Mucosa of rectum (tissue), 2 donors: ENCODE results near the gene GRAMD4.

Source experiments
- H3K27ac ChIP-seq, 2 donors: one replicate each; pipeline ENCODE4 v1.7.0; 2013; ENCODE audit warnings: inconsistent platforms in 2 of 2, low read depth in 2 of 2, low read length in 2 of 2
- H3K27me3 ChIP-seq, 2 donors: one replicate each; pipeline ENCODE4 v1.7.0; 2013; ENCODE audit warnings: low read length in 2 of 2; ENCODE audit not compliant: control insufficient read depth in 2 of 2, insufficient read depth in 2 of 2
- H3K36me3 ChIP-seq, 2 donors: one replicate each; pipeline ENCODE4 v1.7.0; 2013; ENCODE audit warnings: low read length in 2 of 2; ENCODE audit not compliant: control insufficient read depth in 2 of 2, insufficient read depth in 2 of 2
- H3K4me1 ChIP-seq, 2 donors: one replicate each; pipeline ENCODE4 v1.7.0; 2013; ENCODE audit warnings: low read length in 2 of 2, mild to moderate bottlenecking in 1 of 2; ENCODE audit not compliant: control insufficient read depth in 2 of 2, insufficient read depth in 2 of 2
- H3K4me3 ChIP-seq, 2 donors: one replicate each; pipeline ENCODE4 v1.7.0; 2013; ENCODE audit warnings: low read length in 2 of 2
- H3K9ac ChIP-seq, 2 donors: one replicate each; pipeline ENCODE4 v1.7.0; 2013; ENCODE audit warnings: low read length in 2 of 2, low read depth in 1 of 2, mild to moderate bottlenecking in 1 of 2
- H3K9me3 ChIP-seq, 2 donors: one replicate each; pipeline ENCODE4 v1.7.0; 2013; ENCODE audit warnings: low read length in 2 of 2; ENCODE audit not compliant: control insufficient read depth in 2 of 2
- donor health status: healthy.
- donor health status: Normal muscosa, but diverticular disease.

The GRAMD4 gene

DNA sequence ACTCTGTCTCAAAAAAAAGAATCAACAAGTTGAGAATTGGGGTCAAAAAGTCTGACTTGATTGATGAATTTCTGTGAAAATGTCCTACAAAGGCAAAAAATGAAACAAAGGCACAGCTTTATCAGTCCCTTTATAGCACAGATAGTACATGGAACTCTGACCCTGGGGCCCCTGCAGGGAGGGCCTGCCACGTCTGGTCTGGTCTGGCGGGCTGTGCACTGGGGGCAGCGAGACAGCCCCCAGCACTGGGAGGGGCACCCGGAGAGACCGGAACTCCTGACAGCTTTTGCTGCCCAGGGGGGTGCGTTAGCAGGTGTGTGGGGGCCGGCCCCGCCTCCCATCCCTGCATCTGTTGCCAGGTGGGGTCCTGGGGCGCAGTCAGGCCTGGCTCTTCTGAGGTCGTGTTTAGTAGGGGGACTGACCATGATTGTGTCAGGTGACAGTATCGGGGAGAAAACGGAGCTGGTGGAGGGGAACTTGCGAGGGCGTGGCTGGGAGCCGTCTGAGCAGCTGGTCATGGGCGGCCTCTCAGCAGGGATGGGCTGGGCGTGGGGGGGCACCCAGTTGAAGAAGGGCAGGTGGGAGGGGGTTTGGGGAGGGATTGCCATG lies 51.7 kb downstream of the GRAMD4 start:
- peak overlapping the region in 1 of 2 donors; percentile 46 for H3K27ac ChIP-seq
- H3K36me3 ChIP-seq: peaks cover 54 to 57% of the 10 kb centered on the region in 2 donors
- no peak overlapping the region for H3K9ac ChIP-seq
- H3K27me3 ChIP-seq: no peaks in the 10 kb centered on the region
- peaks cover 8 to 11% of the 10 kb centered on the region in 2 donors for H3K4me1 ChIP-seq
- no peak overlapping the region for H3K4me3 ChIP-seq
- no peaks in the 10 kb centered on the region for H3K9me3 ChIP-seq

GRCh38 chr22:46672731-46673130 lies 52.5 kb downstream of the GRAMD4 start:
- H3K4me3 ChIP-seq: no peak overlapping the region
- H3K27ac ChIP-seq: peak overlapping the region in 1 of 2 donors; percentile 46
- H3K36me3 ChIP-seq: peaks cover 53 to 57% of the 10 kb centered on the region in 2 donors
- H3K9ac ChIP-seq: no peak overlapping the region
- no peaks in the 10 kb centered on the region for H3K9me3 ChIP-seq
- peaks cover 8 to 11% of the 10 kb centered on the region in 2 donors for H3K4me1 ChIP-seq
- H3K27me3 ChIP-seq: no peaks in the 10 kb centered on the region

DNA sequence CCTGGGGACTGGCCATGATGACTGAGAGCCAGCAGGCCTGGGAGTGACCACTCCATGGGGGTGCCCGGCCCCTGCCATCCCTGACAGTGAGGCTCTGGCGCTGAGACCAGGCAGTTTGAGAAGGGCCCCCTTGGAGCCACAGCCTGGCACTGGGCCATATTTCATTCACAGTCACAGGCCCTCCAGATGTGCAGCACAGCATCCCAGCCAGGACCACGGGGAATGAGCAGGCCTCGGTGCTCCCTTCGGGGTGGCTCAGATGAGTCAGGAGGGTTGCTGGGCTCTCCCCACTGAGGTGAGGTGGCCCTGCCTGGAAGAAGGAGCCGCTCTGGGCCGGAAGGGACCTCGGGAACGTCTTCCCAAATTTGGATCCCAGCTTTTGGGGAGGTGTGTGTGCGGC lies 53.0 kb downstream of the GRAMD4 start:
- Histone ChIP-seq H3K9me3 (no peaks in the 10 kb centered on the region), H3K27me3 (no peaks in the 10 kb centered on the region), H3K4me3 (no peak overlapping the region), H3K36me3 (peaks cover 51 to 58% of the 10 kb centered on the region in 2 donors), H3K27ac (no peak overlapping the region), H3K4me1 (peaks cover 8 to 11% of the 10 kb centered on the region in 2 donors), H3K9ac (no peak overlapping the region)

DNA sequence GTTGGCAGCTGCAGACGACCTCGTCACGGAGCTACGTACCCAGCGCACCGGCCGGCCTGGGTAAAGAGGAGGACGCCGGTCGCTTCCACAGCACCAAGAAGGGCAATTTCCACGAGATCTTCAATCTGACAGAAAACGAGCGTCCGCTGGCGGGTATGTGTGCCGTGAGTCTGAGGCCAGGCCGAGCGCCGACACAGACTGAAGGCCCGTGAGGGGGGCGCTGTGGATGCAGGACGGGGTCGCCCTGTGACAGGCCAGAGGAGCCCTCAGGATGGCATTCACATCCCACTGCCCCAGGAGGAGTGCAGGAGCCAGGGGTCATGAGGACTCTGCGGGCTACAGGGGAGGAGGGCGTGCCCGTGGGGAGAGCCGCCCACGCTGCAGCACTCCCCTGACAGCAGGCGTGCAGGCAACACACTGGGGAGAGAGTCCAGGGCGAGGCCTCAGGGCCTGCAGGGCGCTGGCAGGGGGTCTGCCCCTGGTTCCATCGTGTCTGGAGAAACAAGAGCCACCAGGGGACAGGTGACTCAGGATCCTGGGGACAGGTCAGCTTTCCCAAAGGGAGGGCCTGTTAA lies 53.6 kb downstream of the GRAMD4 start:
- H3K27ac ChIP-seq: no peak overlapping the region
- no peak overlapping the region for H3K9ac ChIP-seq
- no peaks in the 10 kb centered on the region for H3K27me3 ChIP-seq
- H3K9me3 ChIP-seq: no peaks in the 10 kb centered on the region
- H3K36me3 ChIP-seq: peaks cover 48 to 54% of the 10 kb centered on the region in 2 donors
- H3K4me1 ChIP-seq: peaks cover 8 to 11% of the 10 kb centered on the region in 2 donors
- no peak overlapping the region for H3K4me3 ChIP-seq

DNA sequence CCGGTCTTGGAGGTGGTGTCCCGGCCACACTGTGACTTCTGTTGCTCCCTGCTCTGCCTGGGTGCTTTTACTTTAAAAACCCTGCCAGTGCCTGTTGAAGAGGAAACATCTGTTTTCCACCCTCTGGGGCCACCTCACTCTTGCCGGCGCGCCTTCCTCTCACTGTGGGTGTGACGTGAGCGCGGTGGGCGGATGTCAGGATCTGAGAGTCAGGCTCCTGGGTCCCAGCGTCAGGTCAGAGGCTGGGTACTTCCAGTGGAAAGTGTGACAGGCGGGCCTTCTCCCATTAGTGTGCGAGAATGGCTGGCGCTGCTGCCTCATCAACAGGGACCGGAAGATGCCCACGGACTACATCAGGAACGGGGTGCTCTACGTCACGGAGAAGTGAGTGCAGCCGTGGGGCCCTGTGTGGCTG lies 54.2 kb downstream of the GRAMD4 start:
- Histone ChIP-seq H3K4me3 (no peak overlapping the region), H3K27me3 (no peaks in the 10 kb centered on the region), H3K9me3 (no peaks in the 10 kb centered on the region), H3K27ac (no peak overlapping the region), H3K9ac (no peak overlapping the region), H3K36me3 (peaks cover 43 to 49% of the 10 kb centered on the region in 2 donors), H3K4me1 (peaks cover 8 to 11% of the 10 kb centered on the region in 2 donors)

DNA sequence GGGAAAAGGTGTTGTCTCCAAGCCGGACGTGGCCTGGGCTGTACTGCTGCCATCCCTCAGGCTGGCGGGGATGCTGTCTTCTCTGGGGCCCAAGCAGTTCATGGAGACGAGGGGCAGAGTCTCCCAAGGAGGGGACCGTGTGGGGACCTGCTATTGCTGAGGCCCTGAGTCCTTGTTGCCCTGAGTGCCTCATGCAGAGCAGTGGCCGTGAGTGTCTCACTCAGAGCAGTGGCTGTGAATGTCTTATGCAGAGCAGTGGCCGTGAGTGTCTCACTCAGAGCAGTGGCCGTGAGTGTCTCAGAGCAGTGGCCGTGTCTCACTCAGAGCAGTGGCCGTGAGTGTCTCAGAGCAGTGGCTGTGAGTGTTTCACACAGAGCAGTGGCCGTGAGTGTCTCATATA lies 54.7 kb downstream of the GRAMD4 start:
- no peak overlapping the region for H3K4me3 ChIP-seq
- H3K36me3 ChIP-seq: peaks cover 40 to 47% of the 10 kb centered on the region in 2 donors
- no peak overlapping the region for H3K9ac ChIP-seq
- peaks cover 8 to 11% of the 10 kb centered on the region in 2 donors for H3K4me1 ChIP-seq
- no peaks in the 10 kb centered on the region for H3K9me3 ChIP-seq
- H3K27ac ChIP-seq: no peak overlapping the region
- no peaks in the 10 kb centered on the region for H3K27me3 ChIP-seq

GRCh38 chr22:46675479-46675878 lies 55.3 kb downstream of the GRAMD4 start:
- H3K4me3 ChIP-seq: no peak overlapping the region
- H3K36me3 ChIP-seq: peaks cover 35 to 42% of the 10 kb centered on the region in 2 donors
- H3K4me1 ChIP-seq: peaks cover 8 to 11% of the 10 kb centered on the region in 2 donors

DNA sequence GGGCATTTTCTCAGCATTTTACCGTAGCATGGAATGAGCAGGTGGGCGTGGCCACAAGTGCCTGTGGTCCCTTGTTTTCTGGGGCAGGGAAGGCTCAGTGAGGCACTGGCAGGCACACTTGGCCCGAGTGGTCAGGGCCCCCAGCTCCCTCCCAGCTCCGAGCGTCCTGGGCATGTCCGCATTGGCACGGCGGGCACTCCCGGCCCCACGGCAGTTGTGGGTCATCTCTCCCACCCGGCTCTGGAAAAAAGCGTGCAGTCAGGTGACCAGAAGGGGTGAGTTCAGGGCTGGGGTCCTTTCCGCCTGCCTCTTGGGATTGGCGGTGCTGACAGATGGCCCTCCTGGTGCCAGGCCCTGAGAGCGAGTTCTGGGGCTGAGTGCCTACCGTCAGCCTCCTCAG lies 55.8 kb downstream of the GRAMD4 start:
- no peaks in the 10 kb centered on the region for H3K27me3 ChIP-seq
- no peak overlapping the region for H3K27ac ChIP-seq
- H3K9me3 ChIP-seq: no peaks in the 10 kb centered on the region
- no peak overlapping the region for H3K4me3 ChIP-seq
- no peak overlapping the region for H3K9ac ChIP-seq
- H3K36me3 ChIP-seq: peaks cover 34 to 42% of the 10 kb centered on the region in 2 donors
- H3K4me1 ChIP-seq: peaks cover 8 to 11% of the 10 kb centered on the region in 2 donors

More at GRCh38 chr22:46675479-46675878, 55.3 kb downstream of the GRAMD4 start:
- Histone ChIP-seq H3K27me3 (no peaks in the 10 kb centered on the region), H3K9me3 (no peaks in the 10 kb centered on the region), H3K27ac (no peak overlapping the region), H3K9ac (no peak overlapping the region)

GRCh38 chr22:46676479-46676878 lies 56.3 kb downstream of the GRAMD4 start:
- Histone ChIP-seq H3K36me3 (peaks cover 34 to 42% of the 10 kb centered on the region in 2 donors), H3K27me3 (no peaks in the 10 kb centered on the region)

DNA sequence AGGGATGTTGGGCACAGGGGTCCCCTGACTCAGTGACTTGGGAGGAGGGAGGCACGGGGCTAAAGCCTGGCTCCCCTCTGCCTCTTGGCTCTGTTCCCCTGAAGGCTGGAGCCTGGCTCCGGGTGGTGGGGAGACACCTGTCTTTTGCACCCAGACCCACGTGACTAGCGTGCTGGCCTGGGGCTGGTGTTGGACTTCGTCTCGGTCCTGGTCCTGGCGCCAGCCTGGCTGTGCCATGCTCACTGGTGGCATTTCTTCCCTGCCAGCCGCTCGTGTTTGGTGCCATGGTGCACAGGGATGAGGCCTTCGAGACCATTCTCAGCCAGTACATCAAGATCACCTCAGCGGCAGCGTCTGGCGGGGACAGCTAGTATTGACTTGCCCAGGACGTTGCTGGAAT lies 56.7 kb downstream of the GRAMD4 start:
- peaks cover 34 to 42% of the 10 kb centered on the region in 2 donors for H3K36me3 ChIP-seq

More at GRCh38 chr22:46676479-46676878, 56.3 kb downstream of the GRAMD4 start:
- Histone ChIP-seq H3K9ac (no peak overlapping the region), H3K4me3 (no peak overlapping the region), H3K27ac (no peak overlapping the region), H3K4me1 (peaks cover 8 to 11% of the 10 kb centered on the region in 2 donors), H3K9me3 (no peaks in the 10 kb centered on the region)

More for the DNA sequence above, 56.7 kb downstream of the GRAMD4 start:
- Histone ChIP-seq H3K4me3 (no peak overlapping the region), H3K27ac (no peak overlapping the region), H3K27me3 (no peaks in the 10 kb centered on the region), H3K9me3 (no peaks in the 10 kb centered on the region), H3K4me1 (peaks cover 6 to 8% of the 10 kb centered on the region in 2 donors), H3K9ac (no peak overlapping the region)
